Hematopoietic multipotent progenitor cell treated with erythropoietin and hydrocortisone succinate and interleukin-3 and kit ligand, for 6 days (in vitro differentiated cells): ENCODE results near the gene SMR3B.

Experiments
- DNase-seq: peaks from one replicate; pipeline ENCODE4 v3.0.0-alpha.2; 2015

SMR3B gene

DNA sequence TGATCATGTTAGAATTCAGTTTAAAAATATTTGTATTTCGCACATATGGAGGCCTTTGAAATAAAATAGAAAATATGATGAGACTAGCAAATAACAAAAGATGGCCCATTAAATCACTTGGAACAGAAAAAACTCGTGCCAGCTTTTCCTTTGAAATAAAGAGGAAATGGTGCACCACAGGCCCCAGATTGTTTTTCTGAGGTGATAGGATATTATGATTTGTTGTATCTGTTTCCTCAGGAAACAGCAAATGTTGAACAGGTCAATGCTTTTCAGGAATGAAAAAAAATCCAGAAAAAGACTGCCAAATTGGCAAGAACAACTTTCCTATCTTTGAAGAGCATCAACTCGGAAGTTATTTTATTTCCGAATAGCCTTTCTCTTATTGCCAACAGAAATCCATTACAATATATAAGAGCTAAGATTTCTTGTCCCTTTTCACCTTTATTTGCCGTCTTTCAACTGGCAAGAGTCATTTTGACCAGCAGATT lies at the start of gene SMR3B:
Gene SMR3B, plus strand, starts transcription at position 441 of the 491 bp plus-strand sequence. CDS start 1,380 bp downstream, outside the sequence.
- no peak for DNase-seq

DNA sequence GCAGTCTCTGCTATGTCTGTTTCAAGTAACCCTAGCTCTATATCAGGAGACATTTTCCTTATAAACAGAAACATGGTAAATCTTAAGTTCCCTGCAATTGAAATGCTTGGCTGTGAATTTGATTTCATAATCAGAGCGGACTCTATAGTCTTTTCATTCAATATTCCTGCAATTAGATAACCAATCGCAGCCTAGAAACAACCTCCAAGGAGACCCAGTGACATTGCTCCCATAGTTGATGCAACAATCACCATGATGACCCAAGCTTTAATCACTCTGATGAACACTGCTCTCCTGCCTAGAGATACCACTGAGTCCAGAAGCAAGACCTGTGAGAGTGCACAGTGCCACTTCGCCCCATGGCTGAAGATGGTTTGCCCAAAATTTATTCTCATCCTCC lies 48.2 kb upstream of the SMR3B start, which contains the start of gene CABS1:
Gene CABS1, plus strand, starts transcription at position 301 of the 400 bp plus-strand sequence. Its CDS starts 59 bp downstream, at position 360.
- DNase-seq: no peak

DNA sequence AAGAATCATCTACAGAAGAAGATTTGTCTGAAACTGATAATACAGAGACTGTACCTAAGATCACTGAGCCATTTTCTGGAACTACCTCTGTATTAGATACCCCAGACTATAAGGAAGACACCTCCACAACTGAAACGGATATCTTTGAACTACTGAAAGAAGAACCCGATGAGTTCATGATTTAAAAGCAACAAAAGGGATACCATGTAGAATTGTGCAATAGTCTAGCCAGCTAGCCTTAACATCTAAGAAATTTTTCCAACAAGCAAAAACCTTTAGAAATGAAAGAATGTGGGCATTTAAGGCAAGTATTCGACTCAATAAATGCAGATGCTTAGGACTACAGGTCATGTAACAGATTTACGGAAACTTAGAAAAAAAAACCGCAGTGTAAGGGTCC lies 46.9 kb upstream of the SMR3B start:
- no peak for DNase-seq

DNA sequence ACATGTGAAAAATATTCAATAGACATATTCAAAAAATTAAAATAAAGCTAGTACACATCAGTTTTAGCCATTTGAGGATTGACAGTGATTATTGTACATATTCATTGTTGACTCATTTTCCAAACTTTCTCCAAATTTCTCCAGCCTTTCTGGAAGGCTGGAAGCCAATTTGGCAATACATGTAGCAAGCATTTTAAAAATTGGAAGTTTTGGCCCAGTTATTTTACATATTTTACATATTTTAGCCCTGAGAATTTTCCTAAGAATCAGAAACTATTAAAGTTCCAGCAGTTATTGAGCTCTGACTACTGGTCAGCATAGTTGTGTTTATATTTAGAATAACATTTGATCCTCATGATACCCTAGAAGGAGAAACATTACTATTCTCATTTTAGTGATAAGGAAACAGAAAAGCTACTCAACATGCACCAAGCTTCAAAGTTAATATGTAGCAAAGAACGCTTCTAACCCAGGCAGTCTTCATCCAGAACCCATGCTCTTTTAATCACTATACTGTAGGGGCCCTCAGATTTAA lies 45.0 kb upstream of the SMR3B start:
- DNase-seq: no peak

DNA sequence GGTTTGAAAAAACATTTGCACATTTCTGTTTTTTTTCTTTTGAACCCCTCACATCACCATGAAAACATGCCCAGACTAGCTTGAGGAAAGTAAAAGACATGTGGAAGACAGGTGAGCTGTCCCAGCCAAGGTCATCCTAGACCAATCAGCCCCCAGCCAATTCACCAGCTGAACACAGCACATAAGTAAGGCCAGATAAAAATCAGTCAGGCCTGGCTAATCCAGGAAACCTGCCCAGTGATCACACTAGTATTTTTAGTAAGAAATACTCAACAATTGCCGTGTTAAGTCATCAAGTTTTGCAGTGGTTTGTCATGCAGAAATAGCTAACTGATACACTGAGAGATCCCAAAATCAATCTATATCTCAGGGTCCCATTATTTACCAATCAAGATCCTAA lies 26.7 kb upstream of the SMR3B start:
- no peak for DNase-seq

DNA sequence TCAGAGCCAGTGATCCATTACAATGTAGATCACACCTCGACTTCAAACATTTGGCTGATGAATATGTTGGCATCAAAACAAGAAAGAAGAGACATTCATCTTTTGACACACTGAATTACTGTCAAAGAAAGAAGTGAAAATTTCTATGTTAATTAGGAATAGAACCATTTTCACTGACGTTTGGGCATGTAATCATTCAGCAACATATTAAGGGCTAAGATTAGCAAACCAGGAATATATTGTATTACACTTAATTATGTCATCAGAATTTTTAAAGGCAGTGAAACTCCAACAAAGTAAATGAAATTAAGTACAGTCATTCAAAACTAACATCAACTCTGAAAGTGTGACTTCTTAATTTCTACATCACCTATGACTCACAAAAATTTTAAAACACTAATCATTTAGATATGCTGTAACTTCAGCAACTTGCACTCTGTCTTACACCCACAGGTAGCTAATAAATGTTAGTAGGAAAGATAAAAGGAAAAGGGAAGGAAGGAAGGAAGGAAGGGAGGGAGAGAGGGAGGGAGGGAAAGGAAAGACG lies 23.7 kb upstream of the SMR3B start:
- no peak for DNase-seq

DNA sequence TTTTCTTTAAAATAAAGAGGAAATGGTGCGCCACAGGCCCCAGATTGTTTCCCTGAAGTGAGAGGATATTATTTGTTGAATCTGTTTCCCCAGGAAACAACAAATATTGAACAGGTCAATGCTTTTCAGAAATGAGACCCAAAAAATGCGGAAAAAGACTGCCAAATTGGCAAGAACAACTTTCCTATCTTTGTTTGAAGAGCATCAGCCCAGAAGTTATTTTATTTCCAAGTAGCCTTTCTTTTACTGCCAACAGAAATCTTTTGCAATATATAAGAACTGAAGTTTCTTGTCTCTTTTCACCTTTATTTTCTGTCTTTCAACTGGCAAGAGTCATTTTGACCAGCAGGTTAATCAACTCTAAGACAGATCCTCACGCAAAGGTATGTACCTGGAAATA lies 22.5 kb upstream of the SMR3B start, which contains the start of gene SMR3A:
Gene SMR3A, plus strand, starts transcription at position 301 of the 400 bp plus-strand sequence. CDS start 1,356 bp downstream, outside the sequence.
- no peak for DNase-seq

DNA sequence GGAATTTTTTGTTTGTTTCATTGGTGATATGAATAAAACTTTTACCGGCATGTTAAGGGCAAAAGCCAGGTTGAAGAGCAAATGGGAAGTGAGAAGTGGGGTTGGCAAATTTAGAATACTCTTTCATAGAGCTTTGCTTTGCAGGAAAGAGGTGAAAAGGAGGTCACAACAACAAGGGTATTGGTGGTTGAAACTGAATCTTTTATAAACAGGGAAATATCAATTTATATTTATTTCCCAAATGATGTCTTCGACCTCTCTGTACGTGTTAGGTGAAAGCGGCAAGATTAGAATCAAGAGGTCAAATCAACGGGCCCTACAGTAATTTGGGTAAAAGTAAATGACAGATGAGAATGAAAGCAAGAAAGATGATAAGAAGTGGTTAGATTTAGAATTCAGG lies 18.9 kb upstream of the SMR3B start:
- DNase-seq: no peak

DNA sequence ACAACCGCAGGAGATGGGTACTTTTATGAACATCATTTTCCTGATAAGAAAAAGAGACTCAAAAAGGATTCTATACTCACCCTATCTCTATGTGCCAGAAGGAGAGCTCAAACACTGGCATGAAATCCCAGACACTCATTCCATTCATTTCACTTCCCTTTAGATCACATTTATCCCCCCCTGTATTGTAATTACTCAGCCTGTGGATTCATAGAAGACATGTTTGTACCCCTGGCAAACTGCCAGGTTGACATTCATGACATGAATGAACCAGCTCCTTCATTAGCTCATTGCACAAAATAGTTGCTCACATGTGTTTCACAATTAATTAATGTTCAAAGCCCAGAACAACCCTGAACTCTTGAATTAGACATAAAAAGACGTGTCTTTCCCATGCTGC lies 17.5 kb upstream of the SMR3B start:
- DNase-seq: peak; percentile 1

DNA sequence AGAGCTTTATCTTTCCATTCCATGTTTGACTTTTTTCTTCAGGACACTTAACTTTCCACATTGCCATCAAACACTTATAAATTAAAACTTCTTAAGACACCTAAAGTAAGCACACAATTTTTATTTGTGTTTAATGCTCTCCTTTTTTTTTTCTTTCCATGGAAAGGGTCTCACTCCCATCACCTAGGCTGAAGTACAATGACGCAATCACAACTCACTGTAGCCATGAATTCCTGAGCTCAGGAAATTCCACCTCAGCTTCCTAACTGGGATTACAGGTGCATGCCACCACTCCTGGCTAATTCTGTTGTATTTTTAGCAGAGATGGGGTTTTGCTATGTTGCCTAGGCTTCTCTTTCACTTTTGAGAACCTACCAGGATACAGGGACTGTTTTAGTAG lies 15.1 kb upstream of the SMR3B start:
- no peak for DNase-seq

DNA sequence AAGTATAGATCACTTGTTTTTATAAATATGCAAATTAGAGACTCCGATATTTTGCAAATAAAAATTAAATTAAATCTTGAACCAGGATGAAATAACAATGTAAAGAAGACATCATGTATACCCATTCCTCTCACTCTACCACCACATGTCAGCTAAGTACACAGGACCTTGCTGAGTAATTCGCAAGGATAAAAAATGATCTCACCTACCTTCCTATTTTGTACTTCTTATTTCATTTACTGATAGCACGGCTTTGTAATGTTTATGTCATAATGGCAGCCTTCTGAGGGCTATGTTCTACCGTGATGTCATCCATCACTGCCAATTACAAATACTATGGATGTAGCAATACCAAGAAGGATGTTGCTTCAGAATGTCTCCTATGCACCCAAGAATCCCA lies 10.9 kb upstream of the SMR3B start:
- no peak for DNase-seq

DNA sequence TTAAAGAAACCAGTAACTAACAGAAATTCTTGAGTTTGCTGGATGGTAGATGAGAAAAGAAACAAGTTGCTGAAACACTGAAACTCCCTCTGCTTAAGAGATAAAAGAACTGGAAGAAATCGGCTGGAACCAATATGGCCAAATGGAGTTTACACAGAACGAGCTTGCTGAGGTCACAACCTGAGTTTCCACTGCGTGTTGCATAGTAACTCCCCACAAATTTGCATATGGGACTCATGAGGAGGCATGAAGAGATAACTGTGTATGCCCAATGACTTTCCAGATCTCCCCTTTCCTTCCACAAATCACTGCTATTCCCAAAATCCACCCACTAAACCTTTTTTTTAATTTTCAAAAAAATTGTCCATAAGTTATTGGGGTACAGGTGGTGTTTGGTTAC lies 10.2 kb upstream of the SMR3B start:
- DNase-seq: no peak

DNA sequence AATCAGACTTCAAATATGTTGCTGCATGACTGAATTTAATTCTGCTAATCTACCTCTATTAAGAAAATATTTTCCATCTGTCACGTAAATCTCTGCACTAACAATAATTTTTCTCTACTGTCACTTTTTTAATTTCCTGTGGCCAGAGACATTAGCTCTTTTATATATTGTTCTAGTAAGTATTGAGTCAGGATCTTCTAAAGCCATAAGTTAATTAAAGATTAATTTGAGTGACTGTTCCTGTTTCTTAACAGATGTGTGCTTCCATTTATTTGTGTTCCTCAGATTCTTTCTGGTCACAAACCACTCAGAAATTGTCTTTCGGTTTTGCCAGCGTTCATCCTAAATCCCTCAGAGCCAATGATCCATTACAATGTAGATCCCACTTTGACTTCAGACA lies 2.4 kb upstream of the SMR3B start:
- DNase-seq: no peak

DNA sequence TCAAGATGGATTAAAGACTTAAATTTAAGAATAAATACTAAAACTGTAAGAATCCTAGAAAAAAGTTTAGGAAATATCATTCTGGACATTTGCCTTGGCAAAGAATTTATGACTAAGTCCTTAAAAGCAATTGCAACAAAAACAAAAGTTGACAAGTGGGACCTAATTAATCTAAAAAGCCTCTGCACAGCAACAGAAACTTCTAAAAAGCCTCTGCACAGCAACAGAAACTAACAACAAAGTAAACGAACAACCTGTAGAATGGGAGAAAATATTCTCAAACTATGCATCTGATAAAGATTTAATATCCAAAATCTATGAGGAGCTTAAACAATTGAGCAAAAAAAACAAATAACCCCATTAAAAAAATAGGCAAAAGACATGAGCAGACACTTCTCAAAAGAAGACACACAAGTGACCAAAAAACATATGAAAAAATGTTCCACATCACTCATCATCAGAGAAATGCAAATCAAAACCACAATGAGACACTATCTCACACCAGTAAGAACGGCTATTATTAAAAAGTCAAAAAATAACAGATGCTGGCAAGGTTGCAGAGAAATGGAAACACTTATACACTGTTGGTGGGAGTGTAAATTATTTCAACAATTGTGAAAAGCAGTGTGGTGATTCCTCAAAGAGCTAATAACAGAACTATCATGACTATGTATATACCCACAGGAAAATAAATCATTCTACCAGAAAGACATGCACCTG lies 9.3 kb downstream of the SMR3B start:
- DNase-seq: no peak

DNA sequence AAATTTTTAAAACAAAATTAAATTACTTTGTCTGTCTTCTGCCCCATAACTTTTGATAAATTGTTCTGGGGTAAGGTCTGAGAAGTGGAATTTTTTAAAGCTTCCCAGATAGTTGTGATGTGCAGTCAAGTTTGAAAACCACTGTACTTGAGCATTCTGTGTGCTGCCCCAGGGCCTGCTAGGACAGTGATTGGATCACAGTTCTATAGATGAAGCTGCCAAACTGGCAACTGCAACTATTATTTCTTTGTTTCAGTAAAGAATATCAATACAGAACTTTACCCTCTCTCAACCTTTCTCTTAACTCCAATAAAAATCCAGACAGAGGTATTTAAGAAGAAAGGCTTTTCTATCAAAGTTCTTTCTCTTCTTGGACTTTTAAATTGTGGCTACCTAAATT lies 14.6 kb downstream of the SMR3B start, which contains the start of gene OPRPN:
Gene OPRPN, plus strand, starts transcription at position 361 of the 400 bp plus-strand sequence. CDS start 1,346 bp downstream, outside the sequence.
- no peak for DNase-seq

DNA sequence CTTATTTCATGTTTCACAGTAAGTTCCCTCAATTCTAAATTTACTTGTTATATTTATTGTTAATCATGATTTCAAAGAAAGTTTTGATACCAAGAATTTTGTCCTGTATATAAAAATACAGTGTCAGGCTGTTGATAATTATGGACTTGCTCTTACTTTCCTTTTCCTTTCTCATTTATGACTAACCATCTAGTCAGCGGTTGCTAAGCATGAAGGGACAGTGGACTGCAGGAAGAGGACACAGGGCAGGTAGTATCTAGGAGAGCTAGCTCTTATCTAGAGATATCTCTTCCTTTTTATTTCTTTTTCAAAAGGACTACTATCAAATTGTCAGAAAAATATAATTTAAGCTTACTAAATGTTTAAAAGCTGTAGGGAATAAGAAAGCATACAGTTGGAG lies 16.4 kb downstream of the SMR3B start:
- no peak for DNase-seq

DNA sequence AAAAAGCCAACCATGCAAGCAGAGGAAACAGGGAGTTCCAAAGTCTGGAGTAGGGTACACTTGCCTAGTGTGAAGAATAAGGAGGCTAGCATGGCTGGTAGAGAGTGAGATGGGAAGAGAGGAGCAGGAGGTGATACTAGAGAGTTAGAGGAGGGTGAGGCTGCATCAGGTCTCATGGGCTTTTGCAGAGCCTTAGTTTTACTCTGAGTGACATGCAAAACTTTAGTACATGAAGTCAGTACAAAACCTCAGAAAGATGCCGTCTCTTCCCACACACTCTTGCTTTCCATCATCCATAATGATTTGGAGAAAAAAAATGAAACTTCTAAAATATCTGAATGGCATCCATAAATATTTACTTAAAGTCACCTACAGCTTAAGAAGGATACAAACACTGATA lies 19.8 kb downstream of the SMR3B start:
- DNase-seq: no peak

DNA sequence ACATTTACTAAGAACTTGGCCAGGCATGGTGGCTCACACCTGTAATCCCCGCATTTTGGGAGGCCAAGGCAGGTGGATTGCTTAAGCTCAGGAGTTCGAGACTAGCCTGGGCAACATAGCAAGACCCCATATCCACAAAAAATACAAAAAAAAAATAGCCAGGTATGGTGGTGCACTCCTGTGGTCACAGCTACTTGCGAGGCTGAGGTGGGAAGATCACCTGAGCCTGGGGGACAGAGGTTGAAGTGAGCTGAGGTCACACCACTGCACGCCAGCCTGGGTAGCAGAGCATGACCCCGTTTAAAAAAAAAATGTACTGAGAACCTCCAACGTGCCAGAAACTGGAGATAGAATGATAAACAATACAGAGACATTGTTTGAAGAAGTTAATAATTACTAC lies 22.8 kb downstream of the SMR3B start:
- no peak for DNase-seq

DNA sequence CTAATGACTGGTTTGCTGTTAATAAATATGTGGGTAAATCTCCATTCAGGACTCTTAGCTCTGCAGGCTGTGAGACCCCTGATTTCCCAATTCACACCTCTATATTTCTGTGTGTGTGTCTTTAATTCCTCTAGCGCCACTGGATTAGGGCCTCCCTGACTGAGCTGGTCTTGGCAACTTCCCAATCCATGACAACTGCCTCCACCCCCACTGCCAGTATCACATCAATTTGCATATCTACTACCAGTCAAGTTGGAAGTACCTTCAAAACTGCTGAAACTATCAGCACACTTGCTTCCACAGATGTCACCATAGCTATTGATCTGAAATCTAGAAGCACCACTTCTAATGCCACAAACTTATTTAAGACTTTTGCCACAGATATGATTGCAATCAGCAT lies 42.4 kb downstream of the SMR3B start:
- no peak for DNase-seq

DNA sequence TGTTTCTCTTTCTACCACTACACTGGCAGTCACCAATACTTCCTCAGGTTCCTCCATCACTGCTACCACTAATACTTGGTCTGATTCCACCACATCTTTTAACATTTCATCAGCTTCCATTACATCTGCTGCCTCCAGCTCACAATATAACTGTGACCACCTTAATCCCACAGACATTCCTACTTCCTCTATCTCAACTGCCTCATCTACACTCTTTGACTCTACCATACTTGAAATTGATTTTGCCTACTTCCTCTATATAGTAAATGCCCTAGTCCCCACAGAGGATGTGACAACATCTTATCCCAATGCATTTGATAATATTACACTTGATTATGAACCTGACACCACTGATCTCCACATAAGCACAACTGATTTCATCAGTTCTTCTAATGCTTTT lies 43.9 kb downstream of the SMR3B start:
- no peak for DNase-seq

DNA sequence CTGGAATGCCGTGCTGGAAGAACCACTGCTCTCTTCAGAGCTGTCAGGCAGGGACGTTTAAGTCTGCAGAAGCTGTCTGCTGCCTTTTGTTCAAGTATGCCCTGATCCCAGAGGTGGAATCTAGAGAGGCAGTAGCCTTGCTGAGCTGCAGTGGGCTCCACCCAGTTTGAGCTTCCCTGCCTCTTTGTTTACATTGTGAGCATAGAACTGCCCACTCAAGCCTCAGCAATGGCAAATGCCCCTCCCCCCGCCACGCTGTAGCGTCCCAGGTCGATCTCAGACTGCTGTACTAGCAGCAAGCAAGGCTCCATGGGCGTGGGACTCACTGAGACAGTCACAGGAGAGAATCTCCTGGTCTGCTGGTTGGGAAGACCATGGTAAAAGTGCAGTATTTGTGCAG lies 54.3 kb downstream of the SMR3B start:
- no peak for DNase-seq
